Embryonic facial prominence (tissue), 1 donor: ENCODE data around the gene ZNF22.

Experiments used
- DNase-seq: peaks from one replicate; pipeline ENCODE4 v3.0.0-alpha.2; 2016; ENCODE audit errors: extremely low spot score

The ZNF22 gene

GRCh38 chr10:44965104-44965503 lies 35.6 kb upstream of the ZNF22 start:
- no peak for DNase-seq

- DNase-seq = no peak
Observed at GRCh38 chr10:44965651-44966097, 35.0 kb upstream of the ZNF22 start.

DNA sequence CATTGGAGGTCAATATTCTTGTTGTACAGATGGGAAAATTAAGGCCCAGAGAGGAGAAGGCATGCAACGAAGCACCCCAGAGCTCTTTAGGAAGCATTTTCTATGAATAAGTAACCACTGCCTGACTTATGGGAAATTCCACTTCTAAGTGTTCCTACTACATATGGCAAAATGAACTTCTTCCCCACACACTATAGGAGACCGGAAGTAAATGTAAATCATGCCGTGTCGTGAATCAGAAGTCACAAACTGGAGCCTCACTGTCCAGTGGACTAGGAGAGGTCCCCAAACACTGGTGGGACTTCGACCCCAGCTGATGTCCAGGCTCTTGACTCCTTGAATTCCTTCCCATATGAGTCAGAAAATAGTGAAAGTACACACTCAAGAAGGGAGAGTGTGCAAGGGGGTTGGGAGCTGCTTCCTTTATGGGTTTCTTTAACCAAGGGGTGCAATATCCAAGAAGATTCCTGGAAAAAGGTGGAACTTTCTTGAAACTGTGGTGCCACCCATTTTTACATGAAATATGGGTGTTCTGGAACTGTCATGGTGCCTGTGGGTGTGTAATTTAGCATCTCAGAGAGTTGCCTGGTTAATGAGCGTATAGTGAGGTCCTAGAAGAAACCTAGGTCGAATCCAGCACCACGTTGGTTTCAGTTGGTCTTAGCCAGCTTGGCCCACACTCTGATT lies 34.5 kb upstream of the ZNF22 start:
- no peak for DNase-seq

DNA sequence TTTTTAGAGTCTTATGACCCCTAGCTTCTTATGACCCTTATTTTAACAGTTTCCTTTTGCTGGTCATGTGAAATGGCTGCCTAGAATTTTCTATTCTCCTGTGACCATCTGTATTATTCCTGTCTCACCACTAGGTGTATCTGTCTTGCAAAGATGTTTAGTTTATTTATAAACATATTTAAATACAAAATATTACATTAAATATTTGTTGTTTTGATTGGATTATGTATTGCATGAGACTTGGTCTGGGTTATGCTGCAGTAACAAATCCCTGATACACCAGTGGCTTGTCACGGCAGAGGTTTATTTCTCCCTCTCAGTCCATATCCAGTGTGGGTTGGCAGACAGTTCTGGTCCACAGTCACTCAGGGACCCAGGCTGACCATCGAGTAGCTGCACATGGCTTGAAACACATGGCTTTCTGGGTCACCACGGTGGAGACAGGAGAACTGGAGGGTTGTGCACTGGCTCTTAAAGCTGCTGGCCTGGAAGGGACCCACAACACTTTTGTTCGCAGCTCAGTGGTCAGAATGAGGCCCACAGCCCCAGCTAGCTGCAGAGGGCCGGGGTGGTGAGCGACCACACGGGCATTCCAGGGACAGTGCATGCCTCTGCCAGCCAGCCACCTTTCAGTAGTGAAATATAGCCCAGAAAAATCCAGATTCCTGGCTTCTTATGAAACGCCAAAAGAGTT lies 33.8 kb upstream of the ZNF22 start:
- no peak for DNase-seq

- DNase-seq = no peak
Observed at GRCh38 chr10:44967616-44968015, 33.1 kb upstream of the ZNF22 start.

GRCh38 chr10:44968091-44968490 lies 32.6 kb upstream of the ZNF22 start:
- DNase-seq = no peak

DNA sequence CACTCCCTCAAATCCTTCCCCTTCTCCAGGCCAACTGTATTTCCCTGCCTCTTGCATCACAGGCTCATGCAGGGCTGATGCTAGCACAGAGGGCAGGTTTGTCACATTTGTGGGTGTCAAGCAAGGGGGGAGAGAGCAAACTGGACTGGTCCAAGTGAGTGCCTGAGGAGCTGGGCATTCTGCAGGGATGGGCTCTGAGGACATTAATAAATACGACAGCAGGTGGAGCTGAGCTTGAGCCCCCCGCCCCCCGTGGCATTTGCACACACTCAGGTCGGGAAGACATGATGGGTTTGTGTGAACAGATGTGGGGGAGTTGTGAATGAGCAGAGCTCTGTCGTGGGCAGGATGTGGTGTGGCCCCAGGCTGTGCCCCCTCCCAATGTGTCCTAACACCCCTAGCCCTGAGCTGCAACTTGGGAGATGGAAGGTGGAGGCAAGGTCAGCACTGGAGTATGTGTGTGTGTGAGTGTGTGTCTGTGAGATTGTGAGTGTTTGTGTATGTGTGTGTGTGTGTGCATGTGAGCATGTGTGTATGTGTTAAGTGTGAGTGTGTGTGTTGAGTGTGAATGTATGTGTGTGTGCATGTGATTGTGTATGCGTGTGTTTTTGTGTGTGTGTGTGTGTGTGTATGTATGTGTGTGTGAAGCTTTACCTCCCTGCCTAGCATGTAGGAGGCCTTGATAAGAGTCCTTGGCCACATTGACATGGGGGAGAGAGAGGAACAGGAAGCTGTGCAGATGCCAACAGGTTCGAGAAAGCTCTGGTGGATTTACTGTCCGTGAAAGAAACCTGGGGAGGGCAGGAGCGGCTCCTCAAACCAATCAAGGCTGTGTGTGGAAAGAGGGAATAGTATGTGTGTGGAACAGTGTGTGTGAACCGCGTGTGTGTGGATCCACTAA lies 32.0 kb upstream of the ZNF22 start:
- no peak for DNase-seq

- DNase-seq = no peak
Observed at GRCh38 chr10:44969854-44970253, 30.9 kb upstream of the ZNF22 start.

GRCh38 chr10:44970812-44971395 lies 29.8 kb upstream of the ZNF22 start:
- DNase-seq = no peak

GRCh38 chr10:44971434-44971833 lies 29.3 kb upstream of the ZNF22 start:
- DNase-seq = no peak

- DNase-seq = no peak
Observed at GRCh38 chr10:44971935-44972757, 28.6 kb upstream of the ZNF22 start.

GRCh38 chr10:44972874-44973306 lies 27.8 kb upstream of the ZNF22 start:
- DNase-seq = no peak

GRCh38 chr10:44973323-44974081 lies 27.2 kb upstream of the ZNF22 start:
- no peak for DNase-seq

- no peak for DNase-seq
Observed at GRCh38 chr10:44974082-44974627, 26.6 kb upstream of the ZNF22 start.

- no peak for DNase-seq
Observed at GRCh38 chr10:44974628-44975430, 25.9 kb upstream of the ZNF22 start.

- no peak for DNase-seq
Observed at GRCh38 chr10:44975431-44976331, 25.0 kb upstream of the ZNF22 start.

DNA sequence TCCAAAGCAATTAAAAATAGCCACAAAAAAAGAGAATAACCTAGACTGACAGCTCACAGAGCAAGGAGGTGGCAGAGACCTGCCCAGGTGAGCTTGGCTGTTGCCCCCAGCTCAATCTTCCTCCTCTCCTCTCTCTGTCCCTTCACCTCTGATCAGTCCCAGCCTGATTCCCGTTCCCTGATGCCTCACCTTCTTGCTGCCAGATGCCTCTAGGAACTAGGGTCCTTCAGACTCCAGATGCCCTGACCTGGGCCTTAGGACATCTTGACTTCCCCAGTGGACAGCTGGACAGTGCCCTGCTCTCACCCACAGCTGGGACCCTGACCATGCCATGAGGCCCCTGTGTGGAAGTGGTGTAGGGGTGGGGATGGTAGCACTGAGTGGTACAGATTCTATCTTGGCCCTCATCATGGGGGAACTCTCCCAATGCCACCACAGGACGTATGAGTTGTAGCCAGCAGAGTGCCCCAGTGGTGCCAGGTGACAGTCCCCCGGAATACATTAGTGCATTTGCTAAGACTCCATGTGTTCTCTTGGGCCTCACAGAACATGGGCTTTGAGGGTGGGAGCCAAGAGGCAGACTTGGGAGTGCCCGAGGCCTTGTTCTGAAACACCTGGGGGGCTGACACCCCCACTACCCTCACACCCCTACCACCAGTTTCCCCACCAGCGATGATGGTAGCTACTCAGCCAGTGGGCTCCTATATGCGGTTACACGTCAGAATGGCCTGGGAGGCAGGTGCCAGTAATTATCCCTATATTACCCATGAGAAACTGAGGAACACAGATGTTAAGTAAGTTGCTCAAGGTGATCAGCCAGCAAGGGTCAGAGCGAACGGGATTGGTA lies 24.1 kb upstream of the ZNF22 start:
- no peak for DNase-seq
